ENCODE results near the gene ZNF205.

DNA sequence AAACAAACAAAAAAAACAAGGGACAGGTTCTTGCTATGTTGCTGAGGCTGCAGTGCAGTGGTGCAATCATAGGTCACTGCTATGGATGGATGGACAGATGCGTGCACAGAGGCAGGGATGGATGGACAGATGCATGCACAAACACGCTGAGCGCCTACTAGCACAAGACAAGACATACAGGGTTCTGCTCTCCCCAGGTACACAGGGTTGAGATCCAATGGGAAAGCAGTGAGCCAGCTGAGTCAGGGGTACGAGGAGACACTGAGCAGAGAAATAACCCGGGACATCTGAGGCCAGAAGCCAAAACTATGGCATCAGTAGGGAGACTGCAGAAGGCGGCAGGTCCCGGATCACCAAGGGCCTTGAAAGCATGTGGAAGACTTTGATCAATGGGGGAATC is 40.7 kb upstream of the ZNF205 start:
- TF ChIP-seq EZH2 (IDR thresholded peaks at IDR 0.05; ENCODE audit: low read depth, unreplicated experiment): no peak
- TF ChIP-seq, protein P1, sequence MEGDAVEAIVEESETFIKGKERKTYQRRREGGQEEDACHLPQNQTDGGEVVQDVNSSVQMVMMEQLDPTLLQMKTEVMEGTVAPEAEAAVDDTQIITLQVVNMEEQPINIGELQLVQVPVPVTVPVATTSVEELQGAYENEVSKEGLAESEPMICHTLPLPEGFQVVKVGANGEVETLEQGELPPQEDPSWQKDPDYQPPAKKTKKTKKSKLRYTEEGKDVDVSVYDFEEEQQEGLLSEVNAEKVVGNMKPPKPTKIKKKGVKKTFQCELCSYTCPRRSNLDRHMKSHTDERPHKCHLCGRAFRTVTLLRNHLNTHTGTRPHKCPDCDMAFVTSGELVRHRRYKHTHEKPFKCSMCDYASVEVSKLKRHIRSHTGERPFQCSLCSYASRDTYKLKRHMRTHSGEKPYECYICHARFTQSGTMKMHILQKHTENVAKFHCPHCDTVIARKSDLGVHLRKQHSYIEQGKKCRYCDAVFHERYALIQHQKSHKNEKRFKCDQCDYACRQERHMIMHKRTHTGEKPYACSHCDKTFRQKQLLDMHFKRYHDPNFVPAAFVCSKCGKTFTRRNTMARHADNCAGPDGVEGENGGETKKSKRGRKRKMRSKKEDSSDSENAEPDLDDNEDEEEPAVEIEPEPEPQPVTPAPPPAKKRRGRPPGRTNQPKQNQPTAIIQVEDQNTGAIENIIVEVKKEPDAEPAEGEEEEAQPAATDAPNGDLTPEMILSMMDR (conservative IDR thresholded peaks at IDR 0.05; ENCODE audit: low read depth in 2 of 2): no peak
- TF ChIP-seq POLR2AphosphoS5 (IDR thresholded peaks at IDR 0.05; ENCODE audit: low read depth): no peak
- no peak for TF ChIP-seq EZH2phosphoT487 (IDR thresholded peaks at IDR 0.05; ENCODE audit: unreplicated experiment)
- TF ChIP-seq, protein P2, sequence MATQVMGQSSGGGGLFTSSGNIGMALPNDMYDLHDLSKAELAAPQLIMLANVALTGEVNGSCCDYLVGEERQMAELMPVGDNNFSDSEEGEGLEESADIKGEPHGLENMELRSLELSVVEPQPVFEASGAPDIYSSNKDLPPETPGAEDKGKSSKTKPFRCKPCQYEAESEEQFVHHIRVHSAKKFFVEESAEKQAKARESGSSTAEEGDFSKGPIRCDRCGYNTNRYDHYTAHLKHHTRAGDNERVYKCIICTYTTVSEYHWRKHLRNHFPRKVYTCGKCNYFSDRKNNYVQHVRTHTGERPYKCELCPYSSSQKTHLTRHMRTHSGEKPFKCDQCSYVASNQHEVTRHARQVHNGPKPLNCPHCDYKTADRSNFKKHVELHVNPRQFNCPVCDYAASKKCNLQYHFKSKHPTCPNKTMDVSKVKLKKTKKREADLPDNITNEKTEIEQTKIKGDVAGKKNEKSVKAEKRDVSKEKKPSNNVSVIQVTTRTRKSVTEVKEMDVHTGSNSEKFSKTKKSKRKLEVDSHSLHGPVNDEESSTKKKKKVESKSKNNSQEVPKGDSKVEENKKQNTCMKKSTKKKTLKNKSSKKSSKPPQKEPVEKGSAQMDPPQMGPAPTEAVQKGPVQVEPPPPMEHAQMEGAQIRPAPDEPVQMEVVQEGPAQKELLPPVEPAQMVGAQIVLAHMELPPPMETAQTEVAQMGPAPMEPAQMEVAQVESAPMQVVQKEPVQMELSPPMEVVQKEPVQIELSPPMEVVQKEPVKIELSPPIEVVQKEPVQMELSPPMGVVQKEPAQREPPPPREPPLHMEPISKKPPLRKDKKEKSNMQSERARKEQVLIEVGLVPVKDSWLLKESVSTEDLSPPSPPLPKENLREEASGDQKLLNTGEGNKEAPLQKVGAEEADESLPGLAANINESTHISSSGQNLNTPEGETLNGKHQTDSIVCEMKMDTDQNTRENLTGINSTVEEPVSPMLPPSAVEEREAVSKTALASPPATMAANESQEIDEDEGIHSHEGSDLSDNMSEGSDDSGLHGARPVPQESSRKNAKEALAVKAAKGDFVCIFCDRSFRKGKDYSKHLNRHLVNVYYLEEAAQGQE (IDR thresholded peaks at IDR 0.05; ENCODE audit: unreplicated experiment): no peak
- TF ChIP-seq STAT1 (IDR thresholded peaks at IDR 0.05; ENCODE audit: unreplicated experiment): no peak
- no peak for TF ChIP-seq NANOG (IDR thresholded peaks at IDR 0.05; ENCODE audit: borderline replicate concordance)
- TF ChIP-seq CREB1 (CRISPR knock-in tag; IDR thresholded peaks at IDR 0.05; ENCODE audit: low read depth): no peak
- TF ChIP-seq JUNB (IDR thresholded peaks at IDR 0.05; ENCODE audit: unreplicated experiment): no peak
- TF ChIP-seq ZNF331 (CRISPR knock-in tag; IDR thresholded peaks at IDR 0.05; ENCODE audit: low read depth): no peak
- TF ChIP-seq, protein P3, sequence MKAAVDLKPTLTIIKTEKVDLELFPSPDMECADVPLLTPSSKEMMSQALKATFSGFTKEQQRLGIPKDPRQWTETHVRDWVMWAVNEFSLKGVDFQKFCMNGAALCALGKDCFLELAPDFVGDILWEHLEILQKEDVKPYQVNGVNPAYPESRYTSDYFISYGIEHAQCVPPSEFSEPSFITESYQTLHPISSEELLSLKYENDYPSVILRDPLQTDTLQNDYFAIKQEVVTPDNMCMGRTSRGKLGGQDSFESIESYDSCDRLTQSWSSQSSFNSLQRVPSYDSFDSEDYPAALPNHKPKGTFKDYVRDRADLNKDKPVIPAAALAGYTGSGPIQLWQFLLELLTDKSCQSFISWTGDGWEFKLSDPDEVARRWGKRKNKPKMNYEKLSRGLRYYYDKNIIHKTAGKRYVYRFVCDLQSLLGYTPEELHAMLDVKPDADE (IDR thresholded peaks at IDR 0.05): no peak
